ENCODE measurements around the gene CCDC63. TPM values are rescaled to one million over a fixed set of nuclear protein-coding genes. Genes with fewer than 3 reads are reported as not detected.

Gene CCDC63
- polyA plus RNA-seq, 1 of the 3 experiments (the other 2 are of a cell fraction) = not detected

DNA sequence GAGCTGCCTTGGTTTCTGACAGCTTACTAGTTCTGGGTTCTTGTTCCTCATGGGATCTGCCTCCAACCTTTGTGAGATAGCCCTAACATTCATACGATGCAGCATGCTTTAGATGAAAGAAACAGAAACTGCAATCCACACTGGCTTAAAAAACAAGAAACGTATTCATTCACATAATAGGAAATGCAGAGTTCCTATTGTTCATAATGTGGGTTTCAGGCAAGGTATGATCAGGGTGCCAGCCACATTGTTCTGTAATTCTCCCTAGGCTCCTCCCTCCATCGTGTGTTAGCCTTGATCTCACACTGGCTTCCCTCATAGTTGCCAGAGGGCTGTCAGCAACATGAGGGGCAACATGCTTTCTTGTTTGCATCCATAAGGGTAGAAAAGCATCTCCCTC lies 2.7 kb upstream of the CCDC63 start:
- Histone ChIP-seq H3K4me1 (ENCODE audit: control insufficient read depth in 1 of 2, insufficient read depth in 2 of 2, low read depth in 1 of 2, low read length in 1 of 2) (peaks cover 3 to 7% of the 10 kb centered on the region in 2 experiments; a peak in 1 of 4 replicates), H4K20me1 (ENCODE audit: insufficient read depth) (no peaks in the 10 kb centered on the region; the same call in 1 of the 2 replicates), H3K27ac (ENCODE audit: low read depth in 2 of 2, low read length in 1 of 2) (peak overlapping the region; percentile 71 to 73; a peak in 3 of 4 replicates), H3K4me2 (0 out of 2 replicates have a peak overlapping the region, but pooled peaks have one; percentile 53), H3K4me3 (ENCODE audit: low read depth in 2 of 2, low read length in 1 of 2) (no peak overlapping the region), H3K27me3 (ENCODE audit: insufficient read depth) (no peaks in the 10 kb centered on the region), H3K36me3 (replicated peaks in 1 of 2; ENCODE audit: control insufficient read depth in 1 of 2, insufficient read depth in 2 of 2, low read length in 1 of 2) (no peaks in the 10 kb centered on the region), H3F3A (replicated peaks; ENCODE audit: insufficient read depth) (peaks cover 23% of the 10 kb centered on the region), H3K79me2 (ENCODE audit: insufficient read depth) (no peaks in the 10 kb centered on the region), H2AFZ (ENCODE audit: low read depth) (no peak overlapping the region; the same call in 1 of the 2 replicates), H3K9me2 (no peaks in the 10 kb centered on the region), H3K9ac (no peak overlapping the region), H3K9me3 (no peaks in the 10 kb centered on the region)
- ChIA-PET POLR2A (no interaction called here), CTCF (interaction anchor here (1.7 to 4.7 kb wide), 2 partner anchors 17 to 139 kb away, joined by 4 to 12 read pairs; no protein-coding TSS in a partner anchor)
- TF ChIP-seq FOXM1 (IDR thresholded peaks at IDR 0.05; ENCODE audit: low read depth) (no peak), SMC3 (IDR thresholded peaks at IDR 0.05; ENCODE audit: low read depth, low read length) (no peak), CHD2 (IDR thresholded peaks at IDR 0.05; ENCODE audit: low read length, partially characterized antibody) (no peak), EP300 (IDR thresholded peaks at IDR 0.05; ENCODE audit: borderline replicate concordance in 1 of 2, low read depth in 1 of 2, low read length in 1 of 2) (no peak), TCF12 (IDR thresholded peaks at IDR 0.05) (no peak), RCOR1 (IDR thresholded peaks at IDR 0.05; ENCODE audit: low read length) (no peak), FOSL2 (IDR thresholded peaks at IDR 0.05; ENCODE audit: borderline replicate concordance, low read depth) (no peak), RXRA (IDR thresholded peaks at IDR 0.05; ENCODE audit: borderline replicate concordance, low read depth) (no peak), YY1 (IDR thresholded peaks at IDR 0.05; ENCODE audit: low read depth) (no peak), TAF1 (IDR thresholded peaks at IDR 0.05; ENCODE audit: borderline replicate concordance, low read depth, low read length) (no peak), MXI1 (IDR thresholded peaks at IDR 0.05; ENCODE audit: low read depth, low read length) (no peak), RFX5 (IDR thresholded peaks at IDR 0.05; ENCODE audit: low read length) (no peak), FOXJ3 (CRISPR knock-in tag; IDR thresholded peaks at IDR 0.05) (no peak), TEAD4 (IDR thresholded peaks at IDR 0.05; ENCODE audit: borderline replicate concordance, insufficient read depth) (no peak)
- TF ChIP-seq, protein P1, sequence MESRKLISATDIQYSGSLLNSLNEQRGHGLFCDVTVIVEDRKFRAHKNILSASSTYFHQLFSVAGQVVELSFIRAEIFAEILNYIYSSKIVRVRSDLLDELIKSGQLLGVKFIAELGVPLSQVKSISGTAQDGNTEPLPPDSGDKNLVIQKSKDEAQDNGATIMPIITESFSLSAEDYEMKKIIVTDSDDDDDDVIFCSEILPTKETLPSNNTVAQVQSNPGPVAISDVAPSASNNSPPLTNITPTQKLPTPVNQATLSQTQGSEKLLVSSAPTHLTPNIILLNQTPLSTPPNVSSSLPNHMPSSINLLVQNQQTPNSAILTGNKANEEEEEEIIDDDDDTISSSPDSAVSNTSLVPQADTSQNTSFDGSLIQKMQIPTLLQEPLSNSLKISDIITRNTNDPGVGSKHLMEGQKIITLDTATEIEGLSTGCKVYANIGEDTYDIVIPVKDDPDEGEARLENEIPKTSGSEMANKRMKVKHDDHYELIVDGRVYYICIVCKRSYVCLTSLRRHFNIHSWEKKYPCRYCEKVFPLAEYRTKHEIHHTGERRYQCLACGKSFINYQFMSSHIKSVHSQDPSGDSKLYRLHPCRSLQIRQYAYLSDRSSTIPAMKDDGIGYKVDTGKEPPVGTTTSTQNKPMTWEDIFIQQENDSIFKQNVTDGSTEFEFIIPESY (IDR thresholded peaks at IDR 0.05; ENCODE audit: borderline replicate concordance, low read depth) = no peak
- TF ChIP-seq, protein P2, sequence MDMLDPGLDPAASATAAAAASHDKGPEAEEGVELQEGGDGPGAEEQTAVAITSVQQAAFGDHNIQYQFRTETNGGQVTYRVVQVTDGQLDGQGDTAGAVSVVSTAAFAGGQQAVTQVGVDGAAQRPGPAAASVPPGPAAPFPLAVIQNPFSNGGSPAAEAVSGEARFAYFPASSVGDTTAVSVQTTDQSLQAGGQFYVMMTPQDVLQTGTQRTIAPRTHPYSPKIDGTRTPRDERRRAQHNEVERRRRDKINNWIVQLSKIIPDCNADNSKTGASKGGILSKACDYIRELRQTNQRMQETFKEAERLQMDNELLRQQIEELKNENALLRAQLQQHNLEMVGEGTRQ (IDR thresholded peaks at IDR 0.05; ENCODE audit: borderline replicate concordance, low read depth, low read length) = no peak
- TF ChIP-seq, protein P3, sequence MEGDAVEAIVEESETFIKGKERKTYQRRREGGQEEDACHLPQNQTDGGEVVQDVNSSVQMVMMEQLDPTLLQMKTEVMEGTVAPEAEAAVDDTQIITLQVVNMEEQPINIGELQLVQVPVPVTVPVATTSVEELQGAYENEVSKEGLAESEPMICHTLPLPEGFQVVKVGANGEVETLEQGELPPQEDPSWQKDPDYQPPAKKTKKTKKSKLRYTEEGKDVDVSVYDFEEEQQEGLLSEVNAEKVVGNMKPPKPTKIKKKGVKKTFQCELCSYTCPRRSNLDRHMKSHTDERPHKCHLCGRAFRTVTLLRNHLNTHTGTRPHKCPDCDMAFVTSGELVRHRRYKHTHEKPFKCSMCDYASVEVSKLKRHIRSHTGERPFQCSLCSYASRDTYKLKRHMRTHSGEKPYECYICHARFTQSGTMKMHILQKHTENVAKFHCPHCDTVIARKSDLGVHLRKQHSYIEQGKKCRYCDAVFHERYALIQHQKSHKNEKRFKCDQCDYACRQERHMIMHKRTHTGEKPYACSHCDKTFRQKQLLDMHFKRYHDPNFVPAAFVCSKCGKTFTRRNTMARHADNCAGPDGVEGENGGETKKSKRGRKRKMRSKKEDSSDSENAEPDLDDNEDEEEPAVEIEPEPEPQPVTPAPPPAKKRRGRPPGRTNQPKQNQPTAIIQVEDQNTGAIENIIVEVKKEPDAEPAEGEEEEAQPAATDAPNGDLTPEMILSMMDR (IDR thresholded peaks at IDR 0.05) = no peak
- WGBS (ENCODE audit: low lambda C conversion rate) = 69% methylated on average over 3 of the region's 3 CpGs
- no peak for DNase-seq

Measured in SK-N-SH (cell line).